Measurements from ENCODE around the gene DNAH1. TPM values are rescaled to one million over a fixed set of nuclear protein-coding genes. Genes with fewer than 3 reads are reported as not detected.

The DNAH1 gene
- total and polyA plus RNA-seq, 2 donors (not counting 1 experiment from before 2014, with no cell fraction given), result 47.2 to 59.2 TPM

- intact Hi-C loops (cut with micrococcal nuclease), result no loop called here
- no peak overlapping the region for H3K27ac ChIP-seq (ENCODE audit: low read length in 2 of 2)
- H3K4me2 ChIP-seq (replicated peaks; ENCODE audit: low read depth, low read length, poor library complexity, severe bottlenecking), result no peak overlapping the region
- no peak for TF ChIP-seq EZH2 (IDR thresholded peaks at IDR 0.05; ENCODE audit: borderline replicate concordance, insufficient read depth, low read depth, low read length, poor library complexity, severe bottlenecking)
- TF ChIP-seq CTCF (IDR thresholded peaks at IDR 0.05), result no peak
- peak overlapping the region; percentile 4 for H3K27ac Mint-ChIP-seq
- peaks cover 6% of the 10 kb centered on the region for H3K79me2 ChIP-seq (ENCODE audit: control insufficient read depth, insufficient read depth, low read length)
- H3K27me3 Mint-ChIP-seq, result no peaks in the 10 kb centered on the region
- H3K9me3 Mint-ChIP-seq (ENCODE audit: insufficient read depth), result no peaks in the 10 kb centered on the region
- no peaks in the 10 kb centered on the region for H4K20me1 ChIP-seq (ENCODE audit: control insufficient read depth, insufficient read depth, low read length, poor library complexity, severe bottlenecking)
- ChIA-PET POLR2A (interaction anchor here (1.0 to 1.6 kb wide), 5 partner anchors 11 to 93 kb away, joined by 3 to 7 read pairs (median 4); partner anchors contain the start of genes GLYCTK, TLR9 and WDR82), CTCF (interaction anchor here (1.4 to 5.2 kb wide), 3 partner anchors 18 to 26 kb away, joined by 4 to 29 read pairs (median 8); no protein-coding TSS in a partner anchor)
- 93% methylated on average over 14 of the region's 14 CpGs for WGBS (ENCODE audit: insufficient coverage)
- ATAC-seq (ENCODE audit: low read depth) (no peak), DNase-seq (no peak)
- no peak overlapping the region for H2AFZ ChIP-seq (ENCODE audit: insufficient read depth, low read depth, low read length, poor library complexity, severe bottlenecking)
- peaks cover 0 to 6% of the 10 kb centered on the region in 2 experiments for H3K36me3 ChIP-seq (replicated peaks in 1 of 2; ENCODE audit: control extremely low read depth in 1 of 2, control insufficient read depth in 1 of 2, extremely low read depth in 1 of 2, insufficient read depth in 2 of 2, low read length in 1 of 2)
- H3K4me1 Mint-ChIP-seq, result peaks cover 42% of the 10 kb centered on the region
- H3K4me1 ChIP-seq (ENCODE audit: control insufficient read depth in 2 of 2, insufficient read depth in 2 of 2, low read length in 2 of 2), result peaks cover 16 to 34% of the 10 kb centered on the region in 2 donors
- H3K27me3 ChIP-seq (replicated peaks in 1 of 4; ENCODE audit: control extremely low read depth in 1 of 4, control insufficient read depth in 3 of 4, insufficient read depth in 4 of 4, low read length in 3 of 4), result no peaks in the 10 kb centered on the region
- H3K9me3 ChIP-seq (ENCODE audit: control extremely low read depth in 1 of 3, control insufficient read depth in 2 of 3, insufficient read depth in 1 of 3, low read length in 2 of 3), result no peaks in the 10 kb centered on the region
- H3K9ac ChIP-seq (ENCODE audit: low read length), result no peak overlapping the region
- peak overlapping the region; percentile 2 for H3K4me3 Mint-ChIP-seq
- H3K4me3 ChIP-seq (ENCODE audit: control extremely low read depth in 1 of 5, extremely low read depth in 1 of 5, insufficient read depth in 1 of 5, low read depth in 2 of 5, low read length in 4 of 5), result no peak overlapping the region
Observed at GRCh38 chr3:52318186-52318816, 2.2 kb downstream of the DNAH1 start.

- Histone ChIP-seq H3K9me3 (ENCODE audit: control extremely low read depth in 1 of 3, control insufficient read depth in 2 of 3, insufficient read depth in 1 of 3, low read length in 2 of 3) (no peaks in the 10 kb centered on the region), H3K27me3 (replicated peaks in 1 of 4; ENCODE audit: control extremely low read depth in 1 of 4, control insufficient read depth in 3 of 4, insufficient read depth in 4 of 4, low read length in 3 of 4) (no peaks in the 10 kb centered on the region), H3K79me2 (ENCODE audit: control insufficient read depth, insufficient read depth, low read length) (no peaks in the 10 kb centered on the region), H3K36me3 (replicated peaks in 1 of 2; ENCODE audit: control extremely low read depth in 1 of 2, control insufficient read depth in 1 of 2, extremely low read depth in 1 of 2, insufficient read depth in 2 of 2, low read length in 1 of 2) (peaks cover 0 to 6% of the 10 kb centered on the region in 2 experiments), H3K27ac (ENCODE audit: low read length in 2 of 2) (no peak overlapping the region), H4K20me1 (ENCODE audit: control insufficient read depth, insufficient read depth, low read length, poor library complexity, severe bottlenecking) (no peaks in the 10 kb centered on the region), H3K4me2 (replicated peaks; ENCODE audit: low read depth, low read length, poor library complexity, severe bottlenecking) (no peak overlapping the region), H2AFZ (ENCODE audit: insufficient read depth, low read depth, low read length, poor library complexity, severe bottlenecking) (no peak overlapping the region), H3K4me1 (ENCODE audit: control insufficient read depth in 2 of 2, insufficient read depth in 2 of 2, low read length in 2 of 2) (peaks cover 4 to 16% of the 10 kb centered on the region in 2 donors), H3K9ac (ENCODE audit: low read length) (no peak overlapping the region), H3K4me3 (ENCODE audit: control extremely low read depth in 1 of 5, extremely low read depth in 1 of 5, insufficient read depth in 1 of 5, low read depth in 2 of 5, low read length in 4 of 5) (no peak overlapping the region)
- POLR2A ChIA-PET, result interaction anchor here (0.6 kb wide), 1 partner anchor 323 kb away, joined by 4 read pairs; no protein-coding TSS in a partner anchor
- no peak for DNase-seq
- H3K27ac Mint-ChIP-seq, result no peak overlapping the region
- WGBS (ENCODE audit: insufficient coverage), result 93% methylated on average over 9 of the region's 10 CpGs
- TF ChIP-seq EZH2 (IDR thresholded peaks at IDR 0.05; ENCODE audit: borderline replicate concordance, insufficient read depth, low read depth, low read length, poor library complexity, severe bottlenecking), result no peak
- no peak for TF ChIP-seq CTCF (IDR thresholded peaks at IDR 0.05)
- H3K9me3 Mint-ChIP-seq (ENCODE audit: insufficient read depth), result no peaks in the 10 kb centered on the region
- intact Hi-C loops (cut with micrococcal nuclease), result no loop called here
- CTCF ChIA-PET, result interaction anchor here (1.1 to 5.2 kb wide), 3 partner anchors 9 to 42 kb away, joined by 3 to 29 read pairs (median 4); partner anchors contain the start of gene WDR82
- no peak for ATAC-seq (ENCODE audit: low read depth)
- H3K4me3 Mint-ChIP-seq, result no peak overlapping the region
- no peaks in the 10 kb centered on the region for H3K27me3 Mint-ChIP-seq
- peaks cover 25% of the 10 kb centered on the region for H3K4me1 Mint-ChIP-seq
Observed at GRCh38 chr3:52319921-52320595, 3.9 kb downstream of the DNAH1 start.
